Measurements from ENCODE around the gene C16orf92.

Gene C16orf92
- total RNA-seq, result 0 reads per million in 3 experiments

- DNase-seq, result no peak
These were observed at the start of gene C16orf92 for GRCh38 chr16:30022887-30023286. Gene C16orf92, plus strand, starts transcription at chr16:30023198. Its CDS starts 143 bp downstream, at chr16:30023341.

DNA sequence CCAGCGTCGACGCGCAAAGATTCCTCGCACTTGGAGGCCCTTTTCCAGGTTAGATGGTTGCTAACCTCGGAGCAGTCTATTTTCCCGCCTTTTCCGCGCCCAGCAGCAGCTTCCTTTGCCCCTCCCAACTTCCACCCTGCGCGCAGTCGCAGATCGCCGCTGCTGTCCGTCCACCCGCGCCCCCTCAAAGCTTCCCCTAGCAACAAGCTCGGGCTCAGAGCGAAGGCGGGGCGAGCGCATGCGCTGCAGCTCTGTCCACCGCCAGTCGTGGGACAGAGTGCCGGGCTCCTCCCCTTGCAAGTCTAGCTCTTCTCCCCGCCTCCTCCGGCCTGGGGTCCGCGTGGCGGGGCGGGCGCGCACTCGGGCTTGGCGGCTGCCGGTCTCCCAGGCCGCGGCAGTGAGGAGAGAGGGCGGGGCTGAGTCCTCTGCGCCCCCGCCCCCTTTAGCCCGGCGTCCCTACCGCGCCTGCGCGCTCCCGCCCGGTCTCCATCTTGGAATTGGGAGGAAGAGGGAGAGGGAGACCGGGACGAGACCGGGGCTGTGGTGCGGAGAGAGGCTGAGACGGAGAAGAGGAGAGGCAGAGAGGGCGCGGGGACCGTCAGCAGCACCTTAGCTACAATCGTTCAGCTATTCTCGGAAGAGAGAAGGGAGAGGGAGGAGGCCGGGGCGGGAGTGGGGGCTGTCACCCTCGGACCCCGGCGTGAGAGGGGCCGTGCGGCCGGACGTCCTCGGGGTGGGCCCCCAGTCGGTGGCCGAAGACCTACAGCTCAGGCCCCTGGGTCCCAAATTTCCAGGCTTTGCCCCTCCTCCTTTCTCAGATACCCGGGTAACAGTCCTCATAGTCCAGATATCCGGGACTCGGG is 49.4 kb upstream of the C16orf92 start, which contains the start of gene TAOK2:
TSS of gene TAOK2 (plus strand) at position 485 of the 863 bp plus-strand sequence. CDS start 3,905 bp downstream, outside the sequence.
- DNase-seq, result peak; percentile 92

DNA sequence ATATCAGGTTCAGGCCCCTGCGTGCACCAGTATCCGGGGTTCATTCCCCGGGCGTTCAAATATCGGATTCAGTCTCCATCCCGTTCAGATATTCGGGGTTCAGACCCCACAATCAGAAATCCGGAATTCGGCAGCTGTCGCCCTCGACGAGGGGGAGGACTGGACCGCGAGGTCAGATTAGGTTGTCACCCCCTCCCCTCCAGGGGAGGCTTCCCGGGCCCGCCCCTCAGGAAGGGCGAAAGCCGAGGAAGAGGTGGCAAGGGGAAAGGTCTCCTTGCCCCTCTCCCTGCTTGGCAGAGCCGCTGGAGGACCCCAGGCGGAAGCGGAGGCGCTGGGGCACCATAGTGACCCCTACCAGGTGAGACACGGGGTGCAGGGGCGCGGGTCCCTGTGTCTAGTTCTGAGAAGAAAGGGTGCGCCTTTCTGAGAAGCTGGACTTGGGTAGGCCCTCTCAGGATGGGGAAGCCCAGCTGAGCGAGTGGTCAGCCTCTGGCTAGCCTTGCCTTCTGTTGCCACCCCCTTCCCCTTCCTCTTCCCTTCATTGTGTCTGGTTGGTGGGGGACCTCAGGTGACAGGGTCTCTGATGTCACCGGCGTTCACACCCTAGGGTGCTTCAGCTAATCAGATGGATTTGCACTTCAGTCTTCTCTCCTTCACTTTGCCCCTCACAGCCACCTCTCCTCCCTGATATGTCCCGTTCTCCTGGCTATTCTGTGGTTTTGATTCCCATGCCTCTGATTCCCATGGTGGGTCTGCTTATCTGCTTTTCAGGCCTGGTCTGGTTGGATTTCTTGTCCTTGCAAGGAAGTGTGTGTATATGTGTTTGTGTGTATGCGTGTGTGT is 48.5 kb upstream of the C16orf92 start:
- no peak for DNase-seq

GRCh38 chr16:29975134-29975538 is 47.9 kb upstream of the C16orf92 start:
- DNase-seq, result no peak

DNA sequence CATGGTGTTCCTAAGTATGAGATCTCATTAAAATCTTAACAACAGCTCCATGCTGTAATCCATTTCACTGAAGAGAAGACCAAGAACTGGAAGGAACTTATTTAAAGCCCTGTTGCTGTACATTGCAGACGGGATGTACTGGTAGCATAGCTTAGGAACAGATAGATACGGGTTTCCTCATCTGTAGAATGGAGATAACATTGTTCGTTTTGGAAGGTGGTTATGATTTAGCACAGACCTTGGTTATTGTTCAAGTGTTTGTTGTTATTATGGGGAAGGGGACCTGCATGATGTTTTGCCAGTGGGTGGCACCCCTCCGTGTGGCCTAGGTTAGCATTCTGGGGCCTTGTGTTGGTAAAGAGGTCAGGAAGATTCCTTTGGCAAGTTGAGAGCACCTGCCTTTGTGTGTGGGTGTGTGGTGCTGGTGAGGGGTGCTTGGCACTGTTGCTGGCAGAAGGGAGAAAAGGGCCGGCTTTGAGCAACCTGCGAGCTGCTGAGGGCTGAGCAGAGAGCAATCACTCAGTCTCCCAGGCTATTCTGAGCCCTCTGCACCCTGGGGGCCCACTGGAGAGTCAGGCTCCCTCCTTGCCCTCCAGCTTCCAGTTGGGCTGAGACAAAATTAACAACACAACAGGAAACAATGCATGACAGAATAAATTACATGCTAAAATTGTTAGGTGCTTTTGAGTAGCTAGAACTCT is 47.0 kb upstream of the C16orf92 start:
- DNase-seq, result no peak

GRCh38 chr16:29977063-29977825 is 45.8 kb upstream of the C16orf92 start:
- no peak for DNase-seq

- DNase-seq, result no peak
These were observed 44.9 kb upstream of the C16orf92 start for GRCh38 chr16:29978081-29978480.

DNA sequence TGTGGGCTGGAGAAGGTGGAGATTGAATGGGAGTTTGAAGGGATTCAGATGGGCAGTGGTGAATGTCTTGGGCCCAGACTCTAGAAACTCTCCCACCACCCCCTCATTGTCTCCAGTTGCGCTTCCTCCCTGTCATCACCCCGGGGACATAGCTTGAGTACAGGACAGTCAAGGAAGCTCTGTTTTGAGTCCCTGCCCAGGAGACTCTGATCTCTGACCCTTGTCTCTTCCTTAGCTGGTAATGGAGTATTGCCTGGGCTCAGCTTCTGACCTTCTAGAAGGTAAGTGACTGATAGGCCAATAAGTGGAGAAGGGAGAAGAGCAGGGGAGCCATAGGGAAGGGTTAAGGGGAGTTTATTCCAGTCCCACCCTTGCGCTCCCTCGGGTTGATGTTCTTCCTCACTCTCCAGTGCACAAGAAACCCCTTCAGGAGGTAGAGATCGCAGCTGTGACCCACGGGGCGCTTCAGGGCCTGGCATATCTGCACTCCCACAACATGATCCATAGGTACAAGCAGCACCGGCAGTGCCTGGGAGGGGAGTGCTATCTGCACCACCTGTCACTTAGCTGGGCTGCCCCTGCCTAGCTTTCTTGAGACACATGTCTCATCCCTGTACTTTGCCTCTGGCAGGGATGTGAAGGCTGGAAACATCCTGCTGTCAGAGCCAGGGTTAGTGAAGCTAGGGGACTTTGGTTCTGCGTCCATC is 44.3 kb upstream of the C16orf92 start:
- no peak for DNase-seq

GRCh38 chr16:29982560-29983419 is 40.2 kb upstream of the C16orf92 start:
- no peak for DNase-seq

GRCh38 chr16:29983420-29984136 is 39.4 kb upstream of the C16orf92 start:
- no peak for DNase-seq

- DNase-seq, result no peak
These were observed 38.7 kb upstream of the C16orf92 start for GRCh38 chr16:29984137-29984763.

- DNase-seq, result no peak
These were observed 38.2 kb upstream of the C16orf92 start for GRCh38 chr16:29984764-29985147.

GRCh38 chr16:29985271-29985811 is 37.7 kb upstream of the C16orf92 start:
- no peak for DNase-seq

DNA sequence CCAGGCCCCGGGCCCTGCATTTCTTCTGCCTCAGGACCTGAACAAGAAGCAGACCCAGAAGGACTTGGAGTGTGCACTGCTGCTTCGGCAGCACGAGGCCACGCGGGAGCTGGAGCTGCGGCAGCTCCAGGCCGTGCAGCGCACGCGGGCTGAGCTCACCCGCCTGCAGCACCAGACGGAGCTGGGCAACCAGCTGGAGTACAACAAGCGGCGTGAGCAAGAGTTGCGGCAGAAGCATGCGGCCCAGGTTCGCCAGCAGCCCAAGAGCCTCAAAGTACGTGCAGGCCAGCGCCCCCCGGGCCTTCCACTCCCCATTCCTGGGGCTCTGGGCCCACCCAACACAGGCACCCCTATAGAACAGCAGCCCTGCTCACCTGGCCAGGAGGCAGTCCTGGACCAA is 36.8 kb upstream of the C16orf92 start:
- no peak for DNase-seq

- DNase-seq, result no peak
These were observed 36.1 kb upstream of the C16orf92 start for GRCh38 chr16:29986931-29987330.

DNA sequence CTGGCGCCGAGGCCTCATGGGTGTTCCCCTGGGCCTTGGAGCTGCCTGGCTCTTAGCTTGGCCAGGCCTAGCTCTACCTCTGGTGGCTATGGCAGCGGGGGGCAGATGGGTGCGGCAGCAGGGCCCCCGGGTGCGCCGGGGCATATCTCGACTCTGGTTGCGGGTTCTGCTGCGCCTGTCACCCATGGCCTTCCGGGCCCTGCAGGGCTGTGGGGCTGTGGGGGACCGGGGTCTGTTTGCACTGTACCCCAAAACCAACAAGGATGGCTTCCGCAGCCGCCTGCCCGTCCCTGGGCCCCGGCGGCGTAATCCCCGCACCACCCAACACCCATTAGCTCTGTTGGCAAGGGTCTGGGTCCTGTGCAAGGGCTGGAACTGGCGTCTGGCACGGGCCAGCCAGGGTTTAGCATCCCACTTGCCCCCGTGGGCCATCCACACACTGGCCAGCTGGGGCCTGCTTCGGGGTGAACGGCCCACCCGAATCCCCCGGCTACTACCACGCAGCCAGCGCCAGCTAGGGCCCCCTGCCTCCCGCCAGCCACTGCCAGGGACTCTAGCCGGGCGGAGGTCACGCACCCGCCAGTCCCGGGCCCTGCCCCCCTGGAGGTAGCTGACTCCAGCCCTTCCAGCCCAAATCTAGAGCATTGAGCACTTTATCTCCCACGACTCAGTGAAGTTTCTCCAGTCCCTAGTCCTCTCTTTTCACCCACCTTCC is 35.5 kb upstream of the C16orf92 start:
- DNase-seq, result no peak

DNA sequence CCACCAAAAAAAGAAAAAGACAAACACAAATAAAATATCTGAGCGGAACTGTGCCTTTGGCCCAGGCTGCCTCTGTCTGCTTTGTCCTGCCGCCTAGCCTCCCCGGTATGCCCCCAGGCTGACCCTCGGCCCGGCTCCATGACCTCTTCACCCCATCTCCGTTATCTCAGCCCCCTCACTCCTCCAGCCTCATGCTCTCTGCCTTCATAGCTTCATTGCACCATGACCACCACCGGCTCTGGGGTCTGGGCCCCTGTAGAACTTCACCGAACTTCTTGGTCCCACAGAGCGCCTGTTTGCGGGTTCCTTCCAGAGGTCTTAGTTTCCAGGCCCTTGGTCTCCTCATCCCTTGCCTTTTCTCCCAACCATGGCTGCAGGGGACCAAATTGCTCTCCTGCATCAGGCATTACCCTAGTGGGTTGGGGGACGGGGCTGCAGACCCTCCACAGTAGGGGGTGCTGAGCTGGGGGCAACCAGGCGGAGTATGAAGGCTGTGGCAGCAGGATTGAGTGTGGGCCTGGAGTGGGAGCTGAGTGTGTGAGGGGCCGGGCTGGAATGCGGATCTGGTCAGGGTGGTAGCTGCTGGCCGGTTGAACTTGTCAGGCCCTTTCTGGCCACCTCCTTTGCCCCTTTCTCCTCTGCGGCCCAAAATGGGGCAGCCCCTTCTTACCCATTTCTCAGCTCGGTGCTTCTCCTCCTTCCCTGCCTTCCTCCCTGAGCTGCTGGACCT is 34.5 kb upstream of the C16orf92 start:
- DNase-seq, result no peak
